Suppressor macrophage treated with lipopolysaccharide for 4 hours (primary cell): ENCODE measurements around the gene HMGCR.

Source experiments
- DNase-seq: peaks from one replicate; pipeline ENCODE4 v3.0.0-alpha.2; 2020

HMGCR gene

DNA sequence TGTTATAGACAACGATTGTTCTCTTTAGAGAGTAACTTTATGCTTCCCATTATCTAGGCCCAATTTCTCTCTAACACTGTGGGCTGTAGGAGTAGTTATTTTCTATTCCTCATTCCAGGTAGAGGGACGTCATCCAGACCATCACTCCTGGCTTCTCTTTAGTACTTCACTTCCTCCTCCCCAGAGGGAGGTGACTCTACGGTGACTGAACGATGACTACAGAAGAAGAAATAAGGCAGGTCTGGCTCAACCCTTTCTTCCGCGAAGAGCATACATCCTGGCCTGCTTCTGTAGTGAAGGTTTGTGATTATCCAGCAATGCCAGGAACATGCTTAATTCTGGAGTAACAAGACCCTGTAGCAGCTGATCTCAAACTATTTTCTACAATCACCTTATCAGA lies 50.8 kb downstream of the HMGCR start:
- no peak for DNase-seq

DNA sequence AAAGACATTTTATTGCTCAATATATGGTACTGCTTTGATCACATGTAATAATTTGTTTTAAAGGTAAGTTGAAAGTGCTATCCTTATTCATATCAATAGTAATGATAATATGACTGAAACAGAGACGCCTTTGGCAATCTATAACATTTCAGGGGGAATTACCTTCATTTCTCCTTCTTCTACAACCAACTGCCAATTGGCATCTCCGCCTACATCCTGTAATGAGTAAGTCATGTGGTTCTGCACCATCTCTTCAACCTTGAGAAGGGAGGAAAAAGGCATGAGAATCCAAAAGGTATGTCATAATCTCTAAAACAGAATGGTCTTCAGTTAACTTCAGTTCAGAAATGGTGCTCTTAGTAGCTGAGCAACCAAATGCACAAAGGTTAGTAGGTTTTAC lies 52.4 kb downstream of the HMGCR start:
- no peak for DNase-seq

DNA sequence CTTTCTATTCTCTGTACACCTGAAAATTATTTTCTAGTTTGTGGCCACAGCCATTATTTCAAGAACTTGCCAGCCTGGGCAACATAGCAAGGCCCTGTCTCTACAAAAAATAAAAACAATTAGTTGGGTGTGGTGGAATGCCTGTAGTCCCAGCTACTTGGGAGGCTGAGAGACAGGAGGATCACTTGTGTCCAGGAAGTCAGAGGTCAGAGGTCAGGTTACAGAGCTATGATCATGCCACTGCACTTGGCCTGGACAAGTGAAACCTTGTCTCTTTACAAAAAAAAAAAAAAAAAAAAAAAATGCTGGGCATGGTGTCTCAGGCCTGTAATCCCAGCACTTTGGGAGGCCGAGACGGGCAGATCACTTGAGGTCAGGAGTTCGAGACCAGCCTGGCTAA lies 58.3 kb downstream of the HMGCR start:
- DNase-seq, result no peak

DNA sequence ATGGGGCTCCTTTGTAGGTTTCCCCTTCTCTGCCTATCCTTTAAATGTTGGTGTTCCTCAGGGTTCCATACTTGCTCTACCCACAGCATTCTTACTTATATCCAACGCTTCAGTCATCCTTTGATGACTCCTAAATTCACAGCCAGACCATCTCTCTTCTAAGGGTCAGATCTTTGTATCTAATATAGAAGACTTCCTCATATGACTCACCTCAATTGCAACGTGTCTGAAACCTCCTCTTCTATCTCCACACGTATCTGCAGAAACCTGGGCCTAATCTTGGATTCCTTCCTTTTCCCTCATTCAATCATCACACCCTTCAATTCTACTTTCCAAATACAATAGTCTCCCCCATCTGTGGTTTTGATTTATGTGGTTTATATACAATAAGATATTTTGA lies 68.3 kb downstream of the HMGCR start:
- peak; percentile 22 for DNase-seq
